Liver (tissue), 9 donors: ENCODE data around the gene HTRA1. TPM values are rescaled to one million over a fixed set of nuclear protein-coding genes. Genes with fewer than 3 reads are reported as not detected.

Experiments used
- DNase-seq: peaks from one replicate; pipeline ENCODE4 v3.0.0-alpha.2; 2017; ENCODE audit warnings: low spot score
- H3K27ac ChIP-seq, 2 donors: one replicate each; pipeline ENCODE4 v1.7.0; 2013; ENCODE audit warnings: inconsistent platforms in 2 of 2, low read length in 2 of 2, control low read depth in 1 of 2, low read depth in 1 of 2, mild to moderate bottlenecking in 1 of 2
- H3K27me3 ChIP-seq, 4 donors: one replicate each; pipeline versions ENCODE4 v1.6.1 to v1.7.0; 2013; ENCODE audit warnings: low read length in 3 of 4, inconsistent platforms in 1 of 4, mild to moderate bottlenecking in 1 of 4, moderate library complexity in 1 of 4; ENCODE audit not compliant: control insufficient read depth in 4 of 4, insufficient read depth in 4 of 4
- H3K36me3 ChIP-seq, 4 donors: one replicate each; pipeline versions ENCODE4 v1.6.1 to v1.7.0; 2013; ENCODE audit warnings: low read length in 3 of 4, mild to moderate bottlenecking in 3 of 4, low read depth in 1 of 4, moderate library complexity in 1 of 4; ENCODE audit not compliant: control insufficient read depth in 4 of 4, insufficient read depth in 3 of 4
- H3K4me1 ChIP-seq, 4 donors: one replicate each; pipeline versions ENCODE4 v1.6.1 to v1.7.0; 2013; ENCODE audit warnings: low read length in 3 of 4, mild to moderate bottlenecking in 3 of 4, moderate library complexity in 1 of 4; ENCODE audit not compliant: control insufficient read depth in 4 of 4, insufficient read depth in 4 of 4
- H3K4me3 ChIP-seq, 3 donors: one replicate each; pipeline versions ENCODE4 v1.6.1 to v1.7.0; 2013; ENCODE audit warnings: low read length in 3 of 3, control low read depth in 1 of 3, low read depth in 1 of 3, mild to moderate bottlenecking in 1 of 3
- H3K9ac ChIP-seq, 2 donors: one replicate each; pipeline ENCODE4 v1.7.0; 2013; ENCODE audit warnings: low read length in 2 of 2, mild to moderate bottlenecking in 2 of 2, moderate library complexity in 2 of 2, control low read depth in 1 of 2, low read depth in 1 of 2
- H3K9me3 ChIP-seq, 4 donors: one replicate each; pipeline versions ENCODE4 v1.6.1 to v1.7.0; 2013; ENCODE audit warnings: low read length in 3 of 4; ENCODE audit not compliant: control insufficient read depth in 4 of 4
- EGR1 ChIP-seq, 2 donors: IDR thresholded peaks; 2 replicates each; pipeline ENCODE4 v1.6.1; 2016 to 2018; ENCODE audit warnings: antibody characterized with exemption in 2 of 2, low read depth in 2 of 2
- FOXA1 ChIP-seq: IDR thresholded peaks from 2 replicates; pipeline ENCODE4 v1.6.1; 2016; ENCODE audit warnings: antibody characterized with exemption
- FOXA2 ChIP-seq: IDR thresholded peaks from 2 replicates; pipeline ENCODE4 v1.6.1; 2016; ENCODE audit warnings: antibody characterized with exemption
- GABPA ChIP-seq, 2 donors: IDR thresholded peaks in 1 of 2; conservative IDR thresholded peaks in 1 of 2; 2 replicates each; pipeline ENCODE4 v1.6.1; 2016; ENCODE audit warnings: antibody characterized with exemption in 2 of 2, mild to moderate bottlenecking in 1 of 2, moderate library complexity in 1 of 2
- HNF4A ChIP-seq, 2 donors: conservative IDR thresholded peaks; 2 replicates each; pipeline ENCODE4 v1.6.1; 2016; ENCODE audit warnings: antibody characterized with exemption in 2 of 2, mild to moderate bottlenecking in 2 of 2
- HNF4G ChIP-seq: IDR thresholded peaks from 2 replicates; pipeline ENCODE4 v1.6.1; 2016; ENCODE audit warnings: antibody characterized with exemption
- JUND ChIP-seq, 2 donors: IDR thresholded peaks; 2 replicates each; pipeline ENCODE4 v1.6.1; 2016; ENCODE audit warnings: antibody characterized with exemption in 2 of 2
- NR2F2 ChIP-seq: IDR thresholded peaks from 2 replicates; pipeline ENCODE4 v1.6.1; 2016; ENCODE audit warnings: antibody characterized with exemption
- RAD21 ChIP-seq, 2 donors: IDR thresholded peaks; 2 replicates each; pipeline ENCODE4 v1.6.1; 2016; ENCODE audit warnings: antibody characterized with exemption in 2 of 2, mild to moderate bottlenecking in 2 of 2
- RXRA ChIP-seq, 2 donors: IDR thresholded peaks; 2 replicates each; pipeline ENCODE4 v1.6.1; 2017 to 2018; ENCODE audit warnings: antibody characterized with exemption in 2 of 2, mild to moderate bottlenecking in 1 of 2
- SP1 ChIP-seq: IDR thresholded peaks from 2 replicates; pipeline ENCODE4 v1.6.1; 2018; ENCODE audit warnings: antibody characterized with exemption, mild to moderate bottlenecking
- TAF1 ChIP-seq: conservative IDR thresholded peaks from 2 replicates; pipeline ENCODE4 v1.6.1; 2016; ENCODE audit warnings: antibody characterized with exemption, mild to moderate bottlenecking
- YY1 ChIP-seq: IDR thresholded peaks from 2 replicates; pipeline ENCODE4 v1.6.1; 2016; ENCODE audit warnings: antibody characterized with exemption, mild to moderate bottlenecking
- WGBS: extraction: QIAGEN DNeasy Blood & Tissue Kit; methylation state at CpG from one replicate; pipeline ENCODE4 v1.1.7; 2013; 5-methylcytosine and 5-hydroxymethylcytosine counted together
- polyA plus RNA-seq, 2 donors: library from polyadenylated mRNA; stranded (reverse) in 1 of 2; unstranded in 1 of 2; fragments of 200-250 nt in 1 of 2; fragments of >200 nt in 1 of 2; fragmentation: Nextera tagmentation in 1 of 2; extraction: Ambion mirVana in 1 of 2; gene quantifications; one replicate each; pipeline versions ENCODE4 v1.2.1 to v1.2.3, GENCODE V29; 2013 to 2015
- total RNA-seq, 2 donors: library from RNA; depleted of rRNA; stranded (reverse); fragments of >200 nt; gene quantifications; one replicate each; pipeline ENCODE4 v1.2.3, GENCODE V29; 2014
- TF ChIP-seq, protein P1 (sequence below): IDR thresholded peaks from 2 replicates; pipeline ENCODE4 v1.6.1; 2016; ENCODE audit warnings: antibody characterized with exemption, mild to moderate bottlenecking
- TF ChIP-seq, protein P2 (sequence below): IDR thresholded peaks from 2 replicates; pipeline ENCODE4 v1.6.1; 2016; ENCODE audit warnings: antibody characterized with exemption
- TF ChIP-seq, protein P3 (sequence below): fragments of 150-350 bp; IDR thresholded peaks from 2 replicates; pipeline ENCODE4 v1.5.1; 2017; ENCODE audit warnings: improper control_type of control experiment, low read depth, low read length; ENCODE audit not compliant: missing input control
- TF ChIP-seq, protein P4 (sequence below): IDR thresholded peaks from 2 replicates; pipeline ENCODE4 v1.6.1; 2016; ENCODE audit warnings: antibody characterized with exemption
- TF ChIP-seq, protein P5 (sequence below): IDR thresholded peaks from 2 replicates; pipeline ENCODE4 v1.6.1; 2016; ENCODE audit warnings: antibody characterized with exemption
- donor health status: healthy.
- donor health status: healthy.
- donor health status: healthy.
- donor health status: healthy.
- donor health status: healthy.

HTRA1 gene
- total and polyA plus RNA-seq, 4 donors, result 4.3 to 289 (median 72.1) TPM

DNA sequence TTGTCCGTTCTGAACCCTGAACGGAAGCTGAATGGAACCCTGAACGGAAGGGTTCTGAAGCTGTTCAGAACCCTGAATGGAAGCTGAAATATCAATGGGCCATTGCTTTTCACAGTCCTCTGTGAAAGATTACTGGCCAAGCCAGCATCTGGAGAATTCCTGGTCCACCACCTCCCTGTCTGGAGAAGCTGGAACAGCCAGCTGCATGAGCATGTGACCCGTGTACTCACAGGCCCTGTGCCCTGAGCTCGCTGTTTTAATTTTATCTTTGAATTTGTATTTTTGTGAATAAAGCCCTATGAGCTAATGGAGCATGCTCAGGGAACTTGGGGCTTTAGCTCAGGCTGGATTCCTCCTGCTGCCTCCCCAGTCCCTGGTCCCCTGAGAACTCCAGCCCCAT lies 37.2 kb downstream of the HTRA1 start:
- TF ChIP-seq, protein P1, sequence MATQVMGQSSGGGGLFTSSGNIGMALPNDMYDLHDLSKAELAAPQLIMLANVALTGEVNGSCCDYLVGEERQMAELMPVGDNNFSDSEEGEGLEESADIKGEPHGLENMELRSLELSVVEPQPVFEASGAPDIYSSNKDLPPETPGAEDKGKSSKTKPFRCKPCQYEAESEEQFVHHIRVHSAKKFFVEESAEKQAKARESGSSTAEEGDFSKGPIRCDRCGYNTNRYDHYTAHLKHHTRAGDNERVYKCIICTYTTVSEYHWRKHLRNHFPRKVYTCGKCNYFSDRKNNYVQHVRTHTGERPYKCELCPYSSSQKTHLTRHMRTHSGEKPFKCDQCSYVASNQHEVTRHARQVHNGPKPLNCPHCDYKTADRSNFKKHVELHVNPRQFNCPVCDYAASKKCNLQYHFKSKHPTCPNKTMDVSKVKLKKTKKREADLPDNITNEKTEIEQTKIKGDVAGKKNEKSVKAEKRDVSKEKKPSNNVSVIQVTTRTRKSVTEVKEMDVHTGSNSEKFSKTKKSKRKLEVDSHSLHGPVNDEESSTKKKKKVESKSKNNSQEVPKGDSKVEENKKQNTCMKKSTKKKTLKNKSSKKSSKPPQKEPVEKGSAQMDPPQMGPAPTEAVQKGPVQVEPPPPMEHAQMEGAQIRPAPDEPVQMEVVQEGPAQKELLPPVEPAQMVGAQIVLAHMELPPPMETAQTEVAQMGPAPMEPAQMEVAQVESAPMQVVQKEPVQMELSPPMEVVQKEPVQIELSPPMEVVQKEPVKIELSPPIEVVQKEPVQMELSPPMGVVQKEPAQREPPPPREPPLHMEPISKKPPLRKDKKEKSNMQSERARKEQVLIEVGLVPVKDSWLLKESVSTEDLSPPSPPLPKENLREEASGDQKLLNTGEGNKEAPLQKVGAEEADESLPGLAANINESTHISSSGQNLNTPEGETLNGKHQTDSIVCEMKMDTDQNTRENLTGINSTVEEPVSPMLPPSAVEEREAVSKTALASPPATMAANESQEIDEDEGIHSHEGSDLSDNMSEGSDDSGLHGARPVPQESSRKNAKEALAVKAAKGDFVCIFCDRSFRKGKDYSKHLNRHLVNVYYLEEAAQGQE, result no peak
- no peak for TF ChIP-seq FOXA2
- no peak for TF ChIP-seq TAF1
- TF ChIP-seq, protein P2, sequence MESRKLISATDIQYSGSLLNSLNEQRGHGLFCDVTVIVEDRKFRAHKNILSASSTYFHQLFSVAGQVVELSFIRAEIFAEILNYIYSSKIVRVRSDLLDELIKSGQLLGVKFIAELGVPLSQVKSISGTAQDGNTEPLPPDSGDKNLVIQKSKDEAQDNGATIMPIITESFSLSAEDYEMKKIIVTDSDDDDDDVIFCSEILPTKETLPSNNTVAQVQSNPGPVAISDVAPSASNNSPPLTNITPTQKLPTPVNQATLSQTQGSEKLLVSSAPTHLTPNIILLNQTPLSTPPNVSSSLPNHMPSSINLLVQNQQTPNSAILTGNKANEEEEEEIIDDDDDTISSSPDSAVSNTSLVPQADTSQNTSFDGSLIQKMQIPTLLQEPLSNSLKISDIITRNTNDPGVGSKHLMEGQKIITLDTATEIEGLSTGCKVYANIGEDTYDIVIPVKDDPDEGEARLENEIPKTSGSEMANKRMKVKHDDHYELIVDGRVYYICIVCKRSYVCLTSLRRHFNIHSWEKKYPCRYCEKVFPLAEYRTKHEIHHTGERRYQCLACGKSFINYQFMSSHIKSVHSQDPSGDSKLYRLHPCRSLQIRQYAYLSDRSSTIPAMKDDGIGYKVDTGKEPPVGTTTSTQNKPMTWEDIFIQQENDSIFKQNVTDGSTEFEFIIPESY, result no peak
- no peak for TF ChIP-seq HNF4A (conservative IDR thresholded peaks at IDR 0.05)
- TF ChIP-seq FOXA1, result no peak
- TF ChIP-seq YY1, result no peak
- no peak for TF ChIP-seq HNF4G
- TF ChIP-seq, protein P3, sequence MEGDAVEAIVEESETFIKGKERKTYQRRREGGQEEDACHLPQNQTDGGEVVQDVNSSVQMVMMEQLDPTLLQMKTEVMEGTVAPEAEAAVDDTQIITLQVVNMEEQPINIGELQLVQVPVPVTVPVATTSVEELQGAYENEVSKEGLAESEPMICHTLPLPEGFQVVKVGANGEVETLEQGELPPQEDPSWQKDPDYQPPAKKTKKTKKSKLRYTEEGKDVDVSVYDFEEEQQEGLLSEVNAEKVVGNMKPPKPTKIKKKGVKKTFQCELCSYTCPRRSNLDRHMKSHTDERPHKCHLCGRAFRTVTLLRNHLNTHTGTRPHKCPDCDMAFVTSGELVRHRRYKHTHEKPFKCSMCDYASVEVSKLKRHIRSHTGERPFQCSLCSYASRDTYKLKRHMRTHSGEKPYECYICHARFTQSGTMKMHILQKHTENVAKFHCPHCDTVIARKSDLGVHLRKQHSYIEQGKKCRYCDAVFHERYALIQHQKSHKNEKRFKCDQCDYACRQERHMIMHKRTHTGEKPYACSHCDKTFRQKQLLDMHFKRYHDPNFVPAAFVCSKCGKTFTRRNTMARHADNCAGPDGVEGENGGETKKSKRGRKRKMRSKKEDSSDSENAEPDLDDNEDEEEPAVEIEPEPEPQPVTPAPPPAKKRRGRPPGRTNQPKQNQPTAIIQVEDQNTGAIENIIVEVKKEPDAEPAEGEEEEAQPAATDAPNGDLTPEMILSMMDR, result no peak
- TF ChIP-seq, protein P4, sequence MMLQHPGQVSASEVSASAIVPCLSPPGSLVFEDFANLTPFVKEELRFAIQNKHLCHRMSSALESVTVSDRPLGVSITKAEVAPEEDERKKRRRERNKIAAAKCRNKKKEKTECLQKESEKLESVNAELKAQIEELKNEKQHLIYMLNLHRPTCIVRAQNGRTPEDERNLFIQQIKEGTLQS, result no peak
- no peak overlapping the region for H3K9ac ChIP-seq
- no peak overlapping the region for H3K4me3 ChIP-seq
- no peaks in the 10 kb centered on the region for H3K9me3 ChIP-seq
- DNase-seq, result no peak
- H3K36me3 ChIP-seq, result peaks cover 0 to 3% (median 1%) of the 10 kb centered on the region in 4 donors
- no peak overlapping the region for H3K27ac ChIP-seq
- H3K4me1 ChIP-seq, result peaks cover 0 to 6% (median 0%) of the 10 kb centered on the region in 4 donors
- WGBS, result 87% methylated on average over 5 of the region's 5 CpGs
- H3K27me3 ChIP-seq, result no peaks in the 10 kb centered on the region

DNA sequence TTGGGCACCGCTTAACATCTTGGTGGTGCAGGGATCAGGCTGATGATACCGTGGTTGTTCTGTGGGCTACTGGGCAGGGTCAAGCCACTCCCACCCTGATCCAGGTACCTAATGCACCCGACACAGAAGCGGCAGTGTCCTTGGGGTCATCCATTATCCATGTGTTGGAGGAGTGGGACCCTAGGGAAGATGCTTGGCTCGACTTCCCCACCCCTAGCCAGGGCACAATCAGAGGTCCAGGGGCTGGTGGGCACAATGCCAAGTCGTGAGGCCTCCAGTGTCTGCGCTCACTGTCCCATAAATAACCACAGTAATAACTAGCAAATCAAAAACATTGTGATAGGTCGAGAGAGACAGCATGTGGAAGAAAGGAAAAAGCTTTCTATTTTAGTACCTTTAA lies 37.7 kb downstream of the HTRA1 start:
- Histone ChIP-seq H3K9me3 (no peaks in the 10 kb centered on the region), H3K27ac (no peak overlapping the region), H3K9ac (no peak overlapping the region), H3K4me3 (no peak overlapping the region), H3K27me3 (no peaks in the 10 kb centered on the region), H3K36me3 (peaks cover 0 to 3% (median 1%) of the 10 kb centered on the region in 4 donors), H3K4me1 (peaks cover 0 to 6% (median 0%) of the 10 kb centered on the region in 4 donors)
- WGBS, result 80% methylated on average over 8 of the region's 8 CpGs
- no peak for DNase-seq
- TF ChIP-seq GABPA (IDR thresholded peaks at IDR 0.05 in 1 of 2, conservative IDR thresholded peaks at IDR 0.05 in 1 of 2) (no peak), RXRA (IDR thresholded peaks at IDR 0.05) (no peak), JUND (IDR thresholded peaks at IDR 0.05) (no peak), EGR1 (IDR thresholded peaks at IDR 0.05; ENCODE audit: low read depth in 2 of 2) (no peak), HNF4G (no peak), RAD21 (IDR thresholded peaks at IDR 0.05) (no peak), FOXA1 (no peak), NR2F2 (no peak), SP1 (no peak), FOXA2 (no peak), YY1 (no peak), TAF1 (no peak), HNF4A (conservative IDR thresholded peaks at IDR 0.05) (no peak)
- TF ChIP-seq, protein P5, sequence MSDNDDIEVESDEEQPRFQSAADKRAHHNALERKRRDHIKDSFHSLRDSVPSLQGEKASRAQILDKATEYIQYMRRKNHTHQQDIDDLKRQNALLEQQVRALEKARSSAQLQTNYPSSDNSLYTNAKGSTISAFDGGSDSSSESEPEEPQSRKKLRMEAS, result no peak
- TF ChIP-seq, protein P4, result no peak
- TF ChIP-seq, protein P2, result no peak
- TF ChIP-seq, protein P1, result no peak
